Endothelial cell of umbilical vein (primary cell): ENCODE data around the gene INPP4B. TPM values are rescaled to one million over a fixed set of nuclear protein-coding genes. Genes with fewer than 3 reads are reported as not detected.

Experiments used
- BruUV-seq: library from RNA; stranded (reverse); fragments of 400-500 nt; replicated peaks from 2 replicates; lab custom pipeline; 2021; lab: Mats Ljungman, UMichigan
- CTCF ChIA-PET: fragments of 300-600, 350-600 bp; sonication (Branson Sonifier 250); formaldehyde crosslinking; loops from one replicate; lab custom pipeline; 2021; ENCODE audit warnings: antibody characterized with exemption, inconsistent platforms; lab: Charles Lee
- POLR2A ChIA-PET: fragments of 300-600, 350-600 bp; sonication (Branson Sonifier 250); formaldehyde crosslinking; loops from one replicate; lab custom pipeline; 2021; ENCODE audit warnings: antibody characterized with exemption, inconsistent platforms; lab: Charles Lee
- DNase-seq: peaks from one replicate; pipeline ENCODE4 v3.0.0-alpha.2; 2011; ENCODE audit warnings: low read depth, low spot score
- FAIRE-seq: peaks from 2 replicates; lab custom pipeline; 2011; peaks lifted over from hg19 to GRCh38; lab: Jason Lieb, UNC
- H2AFZ ChIP-seq: 2 replicates; pipeline ENCODE4 v1.6.0; 2012; ENCODE audit warnings: low read depth, low read length, control low read depth, inconsistent platforms
- H3K27ac ChIP-seq: 2 replicates; pipeline ENCODE4 v1.5.1; 2011; ENCODE audit warnings: low read depth, mild to moderate bottlenecking, control low read depth, low read length, moderate library complexity; ENCODE audit not compliant: insufficient read depth
- H3K27me3 ChIP-seq, 2 experiments: 2 replicates each; pipeline versions ENCODE4 v1.6.0 to v1.6.1; 2011; ENCODE audit warnings: low read length in 2 of 2, mixed read lengths in 1 of 2; ENCODE audit not compliant: control insufficient read depth in 2 of 2, insufficient read depth in 2 of 2
- H3K36me3 ChIP-seq, 2 experiments: 2 replicates in 1 of 2; 3 replicates in 1 of 2; pipeline ENCODE4 v1.5.1; 2011; ENCODE audit warnings: low read length in 2 of 2, mild to moderate bottlenecking in 1 of 2, moderate library complexity in 1 of 2; ENCODE audit not compliant: control insufficient read depth in 2 of 2, insufficient read depth in 2 of 2; ENCODE audit errors: extremely low read depth in 1 of 2
- H3K4me1 ChIP-seq: 3 replicates; pipeline ENCODE4 v1.5.1; 2011; ENCODE audit warnings: mild to moderate bottlenecking, low read length; ENCODE audit not compliant: control insufficient read depth, insufficient read depth; ENCODE audit errors: extremely low read depth
- H3K4me2 ChIP-seq: 2 replicates; pipeline ENCODE4 v1.6.1; 2011; ENCODE audit warnings: low read length, control low read depth, mixed read lengths; ENCODE audit not compliant: insufficient read depth
- H3K4me3 ChIP-seq, 3 experiments: fragments of 200-600 bp in 1 of 3; sonication (generic), shearing (Covaris generic) in 1 of 3; replicated peaks in 1 of 3; 2 replicates each; pipeline ENCODE4 v1.5.1; 2011 to 2016; ENCODE audit warnings: control low read depth in 3 of 3, low read length in 3 of 3, mild to moderate bottlenecking in 2 of 3, inconsistent platforms in 1 of 3, low read depth in 1 of 3, moderate library complexity in 1 of 3; ENCODE audit not compliant: insufficient read depth in 1 of 3
- H3K79me2 ChIP-seq: 2 replicates; pipeline ENCODE4 v1.6.0; 2012; ENCODE audit warnings: low read length, inconsistent platforms; ENCODE audit not compliant: control insufficient read depth, insufficient read depth
- H3K9ac ChIP-seq: replicated peaks from 2 replicates; pipeline ENCODE3; 2011; ENCODE audit warnings: low read length, control low read depth; ENCODE audit not compliant: insufficient read depth; ENCODE audit errors: extremely low read depth
- H3K9me1 ChIP-seq: replicated peaks from 3 replicates; pipeline ENCODE4 v1.6.0; 2011; ENCODE audit warnings: mild to moderate bottlenecking, low read length; ENCODE audit not compliant: control insufficient read depth, insufficient read depth; ENCODE audit errors: extremely low read depth
- H3K9me3 ChIP-seq: replicated peaks from 2 replicates; pipeline ENCODE4 v1.5.1; 2012; ENCODE audit warnings: low read length, inconsistent platforms; ENCODE audit not compliant: control insufficient read depth, insufficient read depth
- H4K20me1 ChIP-seq: replicated peaks from 2 replicates; pipeline ENCODE3; 2011; ENCODE audit warnings: mild to moderate bottlenecking, low read length; ENCODE audit not compliant: control insufficient read depth, insufficient read depth; ENCODE audit errors: extremely low read depth
- CTCF ChIP-seq, 2 donors: IDR thresholded peaks; 1 replicate in 1 of 2; 2 replicates in 1 of 2; pipeline ENCODE4 v1.5.1; 2011; ENCODE audit warnings: low read length in 2 of 2, mild to moderate bottlenecking in 2 of 2, moderate library complexity in 2 of 2, control low read depth in 1 of 2, inconsistent platforms in 1 of 2, low read depth in 1 of 2; ENCODE audit not compliant: insufficient read depth in 1 of 2; ENCODE audit errors: extremely low read depth in 1 of 2
- EZH2 ChIP-seq: IDR thresholded peaks from 2 replicates; pipeline ENCODE4 v1.6.1; 2012; ENCODE audit warnings: borderline replicate concordance, low read depth, mild to moderate bottlenecking, moderate library complexity, low read length, inconsistent platforms; ENCODE audit not compliant: severe bottlenecking
- FOS ChIP-seq: IDR thresholded peaks from 2 replicates; pipeline ENCODE4 v1.6.1; 2011; ENCODE audit warnings: mild to moderate bottlenecking, low read length, moderate library complexity, borderline replicate concordance; ENCODE audit not compliant: insufficient read depth
- GATA2 ChIP-seq: IDR thresholded peaks from 2 replicates; pipeline ENCODE4 v1.7.0; 2011; ENCODE audit warnings: low read depth, mild to moderate bottlenecking, moderate library complexity, mixed read lengths, low read length; ENCODE audit not compliant: insufficient read length, insufficient read depth
- JUN ChIP-seq: IDR thresholded peaks from 2 replicates; pipeline ENCODE4 v1.6.1; 2011; ENCODE audit warnings: borderline replicate concordance, low read depth; ENCODE audit not compliant: insufficient read length, insufficient read depth
- MAX ChIP-seq: IDR thresholded peaks from 2 replicates; pipeline ENCODE4 v1.6.1; 2011; ENCODE audit not compliant: insufficient read depth, insufficient read length
- MYC ChIP-seq: IDR thresholded peaks from one replicate; pipeline ENCODE4 v1.6.1; 2011; ENCODE audit warnings: mild to moderate bottlenecking, low read depth, low read length
- POLR2A ChIP-seq: IDR thresholded peaks from 2 replicates; pipeline ENCODE4 v1.6.1; 2012; ENCODE audit warnings: low read depth, mild to moderate bottlenecking, control low read depth, low read length
- POLR2AphosphoS5 ChIP-seq: IDR thresholded peaks from 2 replicates; pipeline ENCODE4 v1.6.1; 2012; ENCODE audit warnings: low read depth, mild to moderate bottlenecking, control low read depth, low read length, moderate library complexity; ENCODE audit not compliant: insufficient read depth
- dilution Hi-C: fragments of 300-500 bp; cut with MboI; formaldehyde crosslinking; loops from one replicate; pipeline ENCODE4 v1.15.0; 2019; ENCODE audit warnings: low sequenced_read_pairs; ENCODE audit not compliant: extremely low pct_ligation_motif_present
- intact Hi-C: fragments of 100-400 bp; cut with micrococcal nuclease; formaldehyde crosslinking; loops from one replicate; pipeline ENCODE4 v1.10.0; 2022
- polyA plus RNA-seq, 4 experiments: library from polyadenylated mRNA; depleted of rRNA in 3 of 4; stranded (reverse) in 3 of 4; unstranded in 1 of 4; fragments of >200 nt; gene quantifications; 2 replicates each; pipeline versions ENCODE4 v1.2.1 to v1.2.3, GENCODE V29; 2011 to 2012; ENCODE audit warnings: missing spikeins in 1 of 4
- total RNA-seq: library from RNA; stranded (reverse); gene quantifications from 2 replicates; pipeline ENCODE4 v1.2.3, GENCODE V29; 2021

Gene INPP4B
- total and polyA plus RNA-seq, 2 donors (not counting 3 experiments of a cell fraction or from before 2014, with no cell fraction given) = 0.41 to 3.1 TPM

GRCh38 chr4:142516686-142517526 is 329.2 kb downstream of the INPP4B start:
- Histone ChIP-seq H3K27me3 (no peaks in the 10 kb centered on the region), H3K36me3 (no peaks in the 10 kb centered on the region), H3K4me3 (no peak overlapping the region), H3K9me3 (no peaks in the 10 kb centered on the region), H3K27ac (no peak overlapping the region), H3K4me1 (no peaks in the 10 kb centered on the region), H3K9ac (no peak overlapping the region), H2AFZ (no peak overlapping the region), H3K79me2 (no peaks in the 10 kb centered on the region), H4K20me1 (no peaks in the 10 kb centered on the region), H3K9me1 (no peaks in the 10 kb centered on the region), H3K4me2 (no peak overlapping the region)
- intact Hi-C loops (no loop called here), dilution Hi-C loops (no loop called here)
- FAIRE-seq (no peak), DNase-seq (no peak)
- ChIA-PET POLR2A (no interaction called here), CTCF (interaction anchor here (1.0 kb wide), 1 partner anchor 165 kb away, joined by 3 read pairs; no protein-coding TSS in a partner anchor)
- BruUV-seq = no TSS peak
- TF ChIP-seq CTCF (IDR thresholded peaks at IDR 0.05; ENCODE audit: extremely low read depth in 1 of 2, insufficient read depth in 1 of 2, low read depth in 1 of 2, low read length in 2 of 2) (no peak), GATA2 (no peak), MYC (no peak), MAX (no peak), JUN (no peak), FOS (no peak), POLR2A (no peak), EZH2 (no peak), POLR2AphosphoS5 (no peak)
